ENCODE measurements around the gene ACR.

- TF ChIP-seq, protein P1, sequence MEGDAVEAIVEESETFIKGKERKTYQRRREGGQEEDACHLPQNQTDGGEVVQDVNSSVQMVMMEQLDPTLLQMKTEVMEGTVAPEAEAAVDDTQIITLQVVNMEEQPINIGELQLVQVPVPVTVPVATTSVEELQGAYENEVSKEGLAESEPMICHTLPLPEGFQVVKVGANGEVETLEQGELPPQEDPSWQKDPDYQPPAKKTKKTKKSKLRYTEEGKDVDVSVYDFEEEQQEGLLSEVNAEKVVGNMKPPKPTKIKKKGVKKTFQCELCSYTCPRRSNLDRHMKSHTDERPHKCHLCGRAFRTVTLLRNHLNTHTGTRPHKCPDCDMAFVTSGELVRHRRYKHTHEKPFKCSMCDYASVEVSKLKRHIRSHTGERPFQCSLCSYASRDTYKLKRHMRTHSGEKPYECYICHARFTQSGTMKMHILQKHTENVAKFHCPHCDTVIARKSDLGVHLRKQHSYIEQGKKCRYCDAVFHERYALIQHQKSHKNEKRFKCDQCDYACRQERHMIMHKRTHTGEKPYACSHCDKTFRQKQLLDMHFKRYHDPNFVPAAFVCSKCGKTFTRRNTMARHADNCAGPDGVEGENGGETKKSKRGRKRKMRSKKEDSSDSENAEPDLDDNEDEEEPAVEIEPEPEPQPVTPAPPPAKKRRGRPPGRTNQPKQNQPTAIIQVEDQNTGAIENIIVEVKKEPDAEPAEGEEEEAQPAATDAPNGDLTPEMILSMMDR (IDR thresholded peaks at IDR 0.05) = no peak
- TF ChIP-seq POLR2AphosphoS5 (IDR thresholded peaks at IDR 0.05) = no peak
These were observed 3.6 kb upstream of the ACR start for GRCh38 chr22:50734343-50734771.
